Measurements from ENCODE around the gene HOXA5. TPM values are rescaled to one million over a fixed set of nuclear protein-coding genes. Genes with fewer than 3 reads are reported as not detected.
A peak's percentile ranks its signal among the peaks of the same experiment; 100 is the strongest.

The HOXA5 gene
- total RNA-seq, 1 experiment from 2014 or later, result 7.4 TPM

DNA sequence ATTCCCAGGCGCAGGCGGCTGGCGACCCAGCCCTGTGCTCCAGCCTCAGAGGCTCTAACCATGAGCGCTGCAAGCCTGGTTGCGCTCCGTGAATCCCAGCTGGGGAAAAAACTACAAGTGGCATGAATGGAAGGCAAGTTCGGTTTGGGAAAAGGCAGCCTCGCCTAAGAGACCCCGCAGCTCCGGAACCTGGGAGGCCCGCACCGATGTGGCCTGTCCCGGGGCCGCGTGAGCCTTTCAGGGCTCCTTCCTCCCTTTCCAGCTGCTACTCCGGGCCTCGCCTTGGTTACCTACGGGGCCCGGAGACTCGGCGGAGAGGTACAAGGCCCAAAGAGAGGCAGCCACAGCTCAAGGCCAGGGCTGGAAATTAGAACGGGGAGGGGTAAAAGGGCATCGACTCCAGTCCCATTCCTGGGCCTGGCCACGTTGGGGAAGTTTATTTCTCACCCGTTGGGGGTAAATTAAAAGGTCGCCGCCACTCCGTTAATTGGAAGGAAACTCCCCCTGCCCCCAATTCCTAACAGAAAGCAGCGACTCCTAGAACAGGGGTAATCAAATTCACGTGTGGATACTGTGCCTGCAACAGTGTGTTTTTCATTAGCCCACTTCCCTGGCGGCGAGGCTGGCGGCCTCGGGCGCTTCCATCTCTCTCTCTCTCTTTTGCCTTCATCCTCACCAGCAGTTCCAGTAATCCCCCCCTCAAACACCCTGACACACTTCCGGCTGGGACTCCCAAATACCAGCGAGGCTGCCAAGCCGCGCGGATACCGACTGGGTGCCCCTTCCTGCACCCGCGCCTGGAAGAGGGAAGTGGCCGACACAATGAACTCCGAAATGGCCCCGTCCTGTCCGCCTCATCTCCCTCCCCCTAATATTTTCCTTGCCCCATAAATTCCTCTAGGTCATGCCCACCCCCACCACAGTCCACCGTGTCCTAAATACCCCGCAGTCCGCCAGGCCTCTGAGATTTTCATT, 23.3 kb upstream of the HOXA5 start:
- no peak overlapping the region for H3K27ac Mint-ChIP-seq (ENCODE audit: low read depth, unreplicated experiment)
- no peak overlapping the region for H3K4me3 Mint-ChIP-seq (ENCODE audit: unreplicated experiment)
- no peaks in the 10 kb centered on the region for H3K9me3 Mint-ChIP-seq (ENCODE audit: unreplicated experiment)
- POLR2A ChIA-PET, result interaction anchor here (0.5 to 1.7 kb wide), 4 partner anchors 8 to 608 kb away, joined by 3 to 5 read pairs (median 4); no protein-coding TSS in a partner anchor
- CTCF ChIA-PET, result interaction anchor here (0.5 to 1.6 kb wide), 4 partner anchors 16 to 472 kb away, joined by 3 to 7 read pairs (median 4); no protein-coding TSS in a partner anchor
- no TSS peak for BruUV-seq (replicated peaks)
- DNase-seq (ENCODE audit: unreplicated experiment), result no peak
- peaks cover 13% of the 10 kb centered on the region for H3K4me1 Mint-ChIP-seq (ENCODE audit: insufficient read depth, unreplicated experiment)
- H3K36me3 Mint-ChIP-seq (ENCODE audit: insufficient read depth, unreplicated experiment), result peaks cover 13% of the 10 kb centered on the region
- TF ChIP-seq, protein P1, sequence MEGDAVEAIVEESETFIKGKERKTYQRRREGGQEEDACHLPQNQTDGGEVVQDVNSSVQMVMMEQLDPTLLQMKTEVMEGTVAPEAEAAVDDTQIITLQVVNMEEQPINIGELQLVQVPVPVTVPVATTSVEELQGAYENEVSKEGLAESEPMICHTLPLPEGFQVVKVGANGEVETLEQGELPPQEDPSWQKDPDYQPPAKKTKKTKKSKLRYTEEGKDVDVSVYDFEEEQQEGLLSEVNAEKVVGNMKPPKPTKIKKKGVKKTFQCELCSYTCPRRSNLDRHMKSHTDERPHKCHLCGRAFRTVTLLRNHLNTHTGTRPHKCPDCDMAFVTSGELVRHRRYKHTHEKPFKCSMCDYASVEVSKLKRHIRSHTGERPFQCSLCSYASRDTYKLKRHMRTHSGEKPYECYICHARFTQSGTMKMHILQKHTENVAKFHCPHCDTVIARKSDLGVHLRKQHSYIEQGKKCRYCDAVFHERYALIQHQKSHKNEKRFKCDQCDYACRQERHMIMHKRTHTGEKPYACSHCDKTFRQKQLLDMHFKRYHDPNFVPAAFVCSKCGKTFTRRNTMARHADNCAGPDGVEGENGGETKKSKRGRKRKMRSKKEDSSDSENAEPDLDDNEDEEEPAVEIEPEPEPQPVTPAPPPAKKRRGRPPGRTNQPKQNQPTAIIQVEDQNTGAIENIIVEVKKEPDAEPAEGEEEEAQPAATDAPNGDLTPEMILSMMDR (IDR thresholded peaks at IDR 0.05; ENCODE audit: unreplicated experiment), result no peak
- no peaks in the 10 kb centered on the region for H3K27me3 Mint-ChIP-seq (ENCODE audit: insufficient read depth, unreplicated experiment)
- intact Hi-C loops (cut with micrococcal nuclease), result no loop called here

DNA sequence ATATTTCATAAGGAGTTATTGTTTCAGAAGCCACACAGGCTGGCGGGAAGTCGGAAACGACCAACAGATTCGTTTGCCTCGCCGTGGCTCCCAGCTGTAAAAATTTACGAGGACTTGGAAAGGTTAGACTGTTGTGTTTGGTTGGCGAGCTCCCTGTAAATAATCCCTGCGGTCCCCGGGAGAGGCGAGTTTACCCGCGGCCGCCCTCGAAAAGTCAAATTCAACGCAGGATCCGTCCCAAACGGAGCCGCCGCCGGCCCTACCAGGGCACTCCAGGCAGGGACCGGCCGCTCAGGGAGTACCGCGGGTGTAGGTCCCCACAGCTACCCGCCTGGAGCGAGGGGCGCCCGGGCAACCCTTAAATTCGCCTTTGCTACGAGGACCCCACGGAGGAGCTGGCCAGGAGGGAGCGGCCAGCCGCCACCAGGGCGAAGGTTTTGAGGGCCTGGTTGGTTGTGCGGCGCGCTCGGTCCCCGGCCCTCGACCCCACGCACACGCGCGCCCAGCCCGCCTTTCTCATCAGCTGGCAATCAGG, 22.6 kb upstream of the HOXA5 start:
- ChIA-PET POLR2A (interaction anchor here (0.5 to 1.7 kb wide), 4 partner anchors 15 to 487 kb away, joined by 3 to 5 read pairs (median 3); no protein-coding TSS in a partner anchor), CTCF (interaction anchor here (0.5 to 1.6 kb wide), 4 partner anchors 16 to 494 kb away, joined by 3 to 7 read pairs (median 4); no protein-coding TSS in a partner anchor)
- BruUV-seq (replicated peaks), result no TSS peak
- TF ChIP-seq, protein P1 (IDR thresholded peaks at IDR 0.05; ENCODE audit: unreplicated experiment), result no peak
- Mint-ChIP-seq H3K9me3 (ENCODE audit: unreplicated experiment) (no peaks in the 10 kb centered on the region), H3K27ac (ENCODE audit: low read depth, unreplicated experiment) (peak overlapping the region; percentile 27), H3K36me3 (ENCODE audit: insufficient read depth, unreplicated experiment) (peaks cover 8% of the 10 kb centered on the region), H3K4me1 (ENCODE audit: insufficient read depth, unreplicated experiment) (peaks cover 8% of the 10 kb centered on the region), H3K27me3 (ENCODE audit: insufficient read depth, unreplicated experiment) (no peaks in the 10 kb centered on the region), H3K4me3 (ENCODE audit: unreplicated experiment) (peak overlapping the region; percentile 84)
- DNase-seq (ENCODE audit: unreplicated experiment), result no peak
- intact Hi-C loops (cut with micrococcal nuclease), result no loop called here

DNA sequence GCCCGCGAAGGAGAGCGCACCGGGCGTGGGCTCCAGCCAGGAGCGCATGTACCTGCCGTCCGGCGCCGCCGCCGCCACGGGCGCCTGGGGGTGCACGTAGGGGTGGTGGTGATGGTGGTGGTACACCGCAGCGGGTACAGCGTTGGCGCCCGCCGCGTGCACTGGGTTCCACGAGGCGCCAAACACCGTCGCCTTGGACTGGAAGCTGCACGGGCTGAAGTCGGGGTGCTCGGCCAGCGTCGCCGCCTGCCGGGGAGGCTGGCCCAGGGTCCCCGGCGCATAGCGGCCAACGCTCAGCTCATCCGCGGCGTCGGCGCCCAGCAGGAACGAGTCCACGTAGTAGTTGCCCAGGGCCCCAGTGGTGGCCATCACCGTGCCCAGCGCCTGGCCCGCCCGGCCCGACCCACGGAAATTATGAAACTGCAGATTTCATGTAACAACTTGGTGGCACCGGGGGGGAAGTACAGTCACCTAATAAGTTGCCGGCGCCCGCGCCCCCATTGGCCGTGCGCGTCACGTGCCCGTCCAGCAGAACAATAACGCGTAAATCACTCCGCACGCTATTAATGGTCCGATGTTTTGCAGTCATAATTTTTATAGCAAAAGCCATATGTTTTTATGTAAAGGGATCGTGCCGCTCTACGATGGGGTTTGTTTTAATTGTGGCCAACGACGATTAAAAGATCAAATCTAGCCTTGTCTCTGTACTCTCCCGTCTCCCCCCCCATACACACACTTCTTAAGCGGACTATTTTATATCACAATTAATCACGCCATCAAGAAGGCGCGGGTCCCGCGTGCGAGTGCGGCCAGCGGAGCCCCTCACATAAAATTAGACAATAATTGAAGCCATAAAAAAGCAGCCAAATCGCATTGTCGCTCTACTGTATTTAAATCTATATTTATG, 21.9 kb upstream of the HOXA5 start, which contains the start of gene HOXA9:
HOXA9 (minus strand) TSS at position 449 of the 907 bp plus-strand sequence; CDS start at position 369, 80 bp downstream.
- ChIA-PET CTCF (interaction anchor here (0.7 to 1.6 kb wide), 4 partner anchors 15 to 493 kb away, joined by 3 to 7 read pairs (median 4); partner anchors contain the start of gene HOXA5), POLR2A (interaction anchor here (0.6 to 5.1 kb wide), 7 partner anchors 14 to 486 kb away, joined by 3 to 49 read pairs (median 3); partner anchors contain the start of gene HOXA5)
- Mint-ChIP-seq H3K4me1 (ENCODE audit: insufficient read depth, unreplicated experiment) (peaks cover 8% of the 10 kb centered on the region), H3K27ac (ENCODE audit: low read depth, unreplicated experiment) (peak within 1 kb of the TSS; percentile 72), H3K9me3 (ENCODE audit: unreplicated experiment) (no peaks in the 10 kb centered on the region), H3K36me3 (ENCODE audit: insufficient read depth, unreplicated experiment) (peaks cover 8% of the 10 kb centered on the region), H3K27me3 (ENCODE audit: insufficient read depth, unreplicated experiment) (no peaks in the 10 kb centered on the region), H3K4me3 (ENCODE audit: unreplicated experiment) (peak within 1 kb of the TSS; percentile 84)
- BruUV-seq (replicated peaks), result no TSS peak
- intact Hi-C loops (cut with micrococcal nuclease), result no loop called here
- DNase-seq (ENCODE audit: unreplicated experiment), result peak; percentile 82
- TF ChIP-seq, protein P1 (IDR thresholded peaks at IDR 0.05; ENCODE audit: unreplicated experiment), result no peak

All from MCF 10A (cell line).